ENCODE measurements around the gene SLC26A6.

DNA sequence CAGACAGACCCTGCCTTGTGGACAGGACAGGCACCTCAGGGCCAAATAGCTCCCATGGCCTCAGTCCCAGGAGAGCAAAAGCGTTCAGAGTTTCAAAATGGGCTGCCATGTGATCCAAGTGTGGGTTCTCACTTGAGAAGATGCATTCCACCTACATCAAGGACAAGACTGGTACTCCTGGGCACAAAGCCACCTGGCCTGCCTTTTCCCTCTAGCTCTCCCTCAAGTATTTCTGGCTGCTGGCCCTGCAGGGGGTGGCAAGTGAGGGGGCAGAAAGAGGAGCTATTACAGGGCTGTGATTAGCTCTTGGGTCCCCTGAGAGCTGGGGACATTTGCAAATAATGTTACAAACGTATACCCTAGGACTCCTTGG lies 33.7 kb downstream of the SLC26A6 start:
- TF ChIP-seq POLR2A (IDR thresholded peaks at IDR 0.05) (no peak), EP300 (IDR thresholded peaks at IDR 0.05) (no peak)
- TF ChIP-seq, protein P1, sequence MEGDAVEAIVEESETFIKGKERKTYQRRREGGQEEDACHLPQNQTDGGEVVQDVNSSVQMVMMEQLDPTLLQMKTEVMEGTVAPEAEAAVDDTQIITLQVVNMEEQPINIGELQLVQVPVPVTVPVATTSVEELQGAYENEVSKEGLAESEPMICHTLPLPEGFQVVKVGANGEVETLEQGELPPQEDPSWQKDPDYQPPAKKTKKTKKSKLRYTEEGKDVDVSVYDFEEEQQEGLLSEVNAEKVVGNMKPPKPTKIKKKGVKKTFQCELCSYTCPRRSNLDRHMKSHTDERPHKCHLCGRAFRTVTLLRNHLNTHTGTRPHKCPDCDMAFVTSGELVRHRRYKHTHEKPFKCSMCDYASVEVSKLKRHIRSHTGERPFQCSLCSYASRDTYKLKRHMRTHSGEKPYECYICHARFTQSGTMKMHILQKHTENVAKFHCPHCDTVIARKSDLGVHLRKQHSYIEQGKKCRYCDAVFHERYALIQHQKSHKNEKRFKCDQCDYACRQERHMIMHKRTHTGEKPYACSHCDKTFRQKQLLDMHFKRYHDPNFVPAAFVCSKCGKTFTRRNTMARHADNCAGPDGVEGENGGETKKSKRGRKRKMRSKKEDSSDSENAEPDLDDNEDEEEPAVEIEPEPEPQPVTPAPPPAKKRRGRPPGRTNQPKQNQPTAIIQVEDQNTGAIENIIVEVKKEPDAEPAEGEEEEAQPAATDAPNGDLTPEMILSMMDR (IDR thresholded peaks at IDR 0.05): no peak

Measured in upper lobe of left lung (tissue), 4 donors.